H9 (cell line): ENCODE data around the gene MECR. TPM values are rescaled to one million over a fixed set of nuclear protein-coding genes. Genes with fewer than 3 reads are reported as not detected.

Experiments
- DNase-seq: peaks from one replicate; pipeline ENCODE4 v3.0.0-alpha.2; 2017
- H2AFZ ChIP-seq: one replicate; pipeline ENCODE4 v1.6.1; 2013; ENCODE audit warnings: mild to moderate bottlenecking, low read length, control low read depth, moderate library complexity
- H2AK5ac ChIP-seq: 2 replicates; pipeline ENCODE4 v1.6.1; 2013; ENCODE audit warnings: low read length, control low read depth, mixed read lengths; ENCODE audit not compliant: insufficient read length
- H2BK120ac ChIP-seq: one replicate; pipeline ENCODE4 v1.6.1; 2013; ENCODE audit warnings: low read depth, mild to moderate bottlenecking, low read length, control low read depth, inconsistent platforms; ENCODE audit not compliant: poor library complexity, severe bottlenecking
- H2BK12ac ChIP-seq: 2 replicates; pipeline ENCODE4 v1.6.1; 2013; ENCODE audit warnings: low read length, control low read depth, mixed read lengths, low read depth; ENCODE audit not compliant: insufficient read length
- H2BK15ac ChIP-seq: 2 replicates; pipeline ENCODE4 v1.6.1; 2013; ENCODE audit warnings: low read depth, low read length, control low read depth
- H2BK20ac ChIP-seq: one replicate; pipeline ENCODE4 v1.6.1; 2013; ENCODE audit warnings: low read depth, mild to moderate bottlenecking, low read length, control low read depth, inconsistent platforms; ENCODE audit not compliant: poor library complexity, severe bottlenecking
- H2BK5ac ChIP-seq: 2 replicates; pipeline ENCODE4 v1.6.1; 2013; ENCODE audit warnings: low read length, control low read depth, mixed read lengths; ENCODE audit not compliant: insufficient read length
- H3K14ac ChIP-seq: 2 replicates; pipeline ENCODE4 v1.6.1; 2013; ENCODE audit warnings: low read length, control low read depth; ENCODE audit not compliant: insufficient read depth
- H3K18ac ChIP-seq: 2 replicates; pipeline ENCODE4 v1.6.1; 2013; ENCODE audit warnings: low read depth, mild to moderate bottlenecking, mixed read lengths, low read length, control low read depth; ENCODE audit not compliant: insufficient read length
- H3K23ac ChIP-seq: 2 replicates; pipeline ENCODE4 v1.6.1; 2013; ENCODE audit warnings: low read length, control low read depth, mixed read lengths, low read depth; ENCODE audit not compliant: insufficient read length
- H3K23me2 ChIP-seq: 2 replicates; pipeline ENCODE4 v1.6.1; 2013; ENCODE audit warnings: low read depth, mild to moderate bottlenecking, mixed read lengths, low read length, control low read depth; ENCODE audit not compliant: insufficient read length, poor library complexity, severe bottlenecking
- H3K27ac ChIP-seq: 2 replicates; pipeline ENCODE4 v1.5.1; 2013; ENCODE audit warnings: low read length, control low read depth, mixed read lengths, low read depth; ENCODE audit not compliant: insufficient read length
- H3K27me3 ChIP-seq: 2 replicates; pipeline ENCODE4 v1.6.1; 2013; ENCODE audit warnings: low read length, control low read depth, inconsistent platforms; ENCODE audit not compliant: insufficient read depth
- H3K4ac ChIP-seq: 2 replicates; pipeline ENCODE4 v1.6.1; 2013; ENCODE audit warnings: low read depth, mild to moderate bottlenecking, control low read depth, inconsistent platforms, low read length, moderate library complexity
- H3K4me1 ChIP-seq: 2 replicates; pipeline ENCODE4 v1.6.1; 2013; ENCODE audit warnings: low read length, control low read depth, inconsistent platforms; ENCODE audit not compliant: insufficient read depth
- H3K4me2 ChIP-seq: 2 replicates; pipeline ENCODE4 v1.6.1; 2013; ENCODE audit warnings: low read length, control low read depth, mixed read lengths; ENCODE audit not compliant: insufficient read length, insufficient read depth
- H3K56ac ChIP-seq: 2 replicates; pipeline ENCODE4 v1.6.1; 2013; ENCODE audit warnings: low read depth, mild to moderate bottlenecking, mixed read lengths, low read length, control low read depth; ENCODE audit not compliant: insufficient read length
- H3K79me1 ChIP-seq: 2 replicates; pipeline ENCODE4 v1.6.1; 2013; ENCODE audit warnings: low read depth, mild to moderate bottlenecking, moderate library complexity, low read length, control low read depth, inconsistent platforms; ENCODE audit not compliant: insufficient read depth, poor library complexity, severe bottlenecking
- H3K79me2 ChIP-seq: 2 replicates; pipeline ENCODE4 v1.6.1; 2013; ENCODE audit warnings: low read length, control low read depth, inconsistent platforms; ENCODE audit not compliant: insufficient read depth
- H3K9ac ChIP-seq: 2 replicates; pipeline ENCODE4 v1.6.1; 2013; ENCODE audit warnings: low read length, control low read depth, mixed read lengths; ENCODE audit not compliant: insufficient read length; ENCODE audit errors: extremely low read depth
- H3K9me3 ChIP-seq: one replicate; pipeline ENCODE4 v1.6.1; 2013; ENCODE audit warnings: low read depth, low read length, inconsistent platforms; ENCODE audit not compliant: control insufficient read depth
- H3T11ph ChIP-seq: one replicate; pipeline ENCODE4 v1.6.1; 2013; ENCODE audit warnings: mild to moderate bottlenecking, low read length, control low read depth, inconsistent platforms
- H4K20me1 ChIP-seq: one replicate; pipeline ENCODE4 v1.6.1; 2013; ENCODE audit not compliant: control insufficient read depth, insufficient read length, insufficient read depth
- H4K5ac ChIP-seq: 2 replicates; pipeline ENCODE4 v1.6.1; 2013; ENCODE audit warnings: low read depth, mild to moderate bottlenecking, mixed read lengths, low read length, control low read depth; ENCODE audit not compliant: insufficient read length
- H4K8ac ChIP-seq: replicated peaks from 2 replicates; pipeline ENCODE4 v1.6.1; 2013; ENCODE audit warnings: low read length, control low read depth, mixed read lengths, low read depth; ENCODE audit not compliant: insufficient read length
- H4K91ac ChIP-seq: 2 replicates; pipeline ENCODE4 v1.6.1; 2013; ENCODE audit warnings: low read depth, mild to moderate bottlenecking, moderate library complexity, mixed read lengths, low read length, control low read depth; ENCODE audit not compliant: insufficient read length
- H3K27ac Mint-ChIP-seq, 3 experiments: 2 replicates in 2 of 3; 3 replicates in 1 of 3; pipeline ENCODE4 v1.8.0; 2020 to 2021; ENCODE audit warnings: mixed read lengths in 3 of 3, mild to moderate bottlenecking in 1 of 3, moderate library complexity in 1 of 3
- H3K27me3 Mint-ChIP-seq: 2 replicates; pipeline ENCODE4 v1.8.0; 2021; ENCODE audit warnings: low read depth, mild to moderate bottlenecking, moderate library complexity, mixed read lengths
- H3K36me3 Mint-ChIP-seq, 3 experiments: 2 replicates in 2 of 3; 3 replicates in 1 of 3; pipeline ENCODE4 v1.8.0; 2020 to 2021; ENCODE audit warnings: low read depth in 3 of 3, mixed read lengths in 3 of 3; ENCODE audit not compliant: insufficient read depth in 1 of 3
- H3K4me1 Mint-ChIP-seq, 2 experiments: 2 replicates each; pipeline ENCODE4 v1.8.0; 2020; ENCODE audit warnings: mixed read lengths in 2 of 2
- H3K4me3 Mint-ChIP-seq, 2 experiments: 2 replicates in 1 of 2; 3 replicates in 1 of 2; pipeline ENCODE4 v1.8.0; 2020 to 2021; ENCODE audit warnings: mild to moderate bottlenecking in 2 of 2, mixed read lengths in 2 of 2, moderate library complexity in 1 of 2
- H3K9me3 Mint-ChIP-seq, 2 experiments: 2 replicates in 1 of 2; 3 replicates in 1 of 2; pipeline ENCODE4 v1.8.0; 2020; ENCODE audit warnings: mild to moderate bottlenecking in 2 of 2, mixed read lengths in 2 of 2, moderate library complexity in 1 of 2
- CTCF ChIP-seq: fragments of 200-600 bp; sonication (generic); conservative IDR thresholded peaks from 3 replicates; pipeline ENCODE4 v1.8.0; 2021; ENCODE audit warnings: antibody characterized with exemption, mild to moderate bottlenecking
- WGBS: extraction: QIAGEN DNeasy Blood & Tissue Kit; methylation state at CpG from one replicate; pipeline ENCODE4 v1.1.7; 2013; ENCODE audit warnings: missing lambda C conversion rate, low lambda C conversion rate, mixed read lengths; ENCODE audit not compliant: insufficient read length; ENCODE audit errors: extremely low coverage; 5-methylcytosine and 5-hydroxymethylcytosine counted together
- total RNA-seq: library from RNA; stranded (reverse); gene quantifications from 2 replicates; pipeline ENCODE4 v1.2.1, GENCODE V29; 2021

Gene MECR
- total RNA-seq, 1 experiment from 2014 or later: 30.9 TPM

DNA sequence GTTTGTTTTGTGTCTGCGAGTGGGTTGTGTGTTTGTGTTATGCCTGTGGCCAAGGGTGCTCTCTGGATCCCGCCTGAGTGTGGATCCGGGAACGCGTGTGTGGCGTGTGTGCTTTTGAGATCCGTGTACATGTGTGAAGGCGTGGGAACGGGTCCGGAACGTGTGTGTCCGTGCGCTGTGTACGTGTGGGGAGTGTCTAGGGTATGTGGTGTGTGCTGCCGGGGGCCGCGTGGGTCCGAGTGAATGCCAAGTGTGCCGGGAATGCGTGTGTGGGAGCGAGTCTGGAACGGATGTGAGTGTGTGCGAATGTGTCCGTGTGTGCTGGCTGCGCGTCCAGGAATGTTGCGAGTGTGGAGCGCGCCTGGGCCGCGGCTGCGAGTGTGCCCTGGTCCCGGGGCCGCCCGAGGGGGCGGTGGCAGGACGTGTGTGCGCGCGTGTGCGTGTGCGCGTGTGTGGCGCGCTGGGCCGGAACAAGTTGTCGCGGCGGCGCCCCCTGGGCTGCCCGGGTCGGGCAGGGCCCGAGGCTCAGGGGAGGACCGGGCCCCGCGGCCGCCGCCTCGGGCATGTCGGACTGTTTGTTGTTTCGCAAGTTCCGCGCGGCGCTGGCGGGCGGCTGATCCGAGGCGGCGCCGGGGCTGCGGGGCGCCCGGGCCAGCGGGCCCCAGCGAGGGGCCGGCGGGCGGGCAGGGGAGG, 6.5 kb upstream of the MECR start:
- peak overlapping the region; percentile 71 for H3K4me2 ChIP-seq

More for the DNA sequence above, 6.5 kb upstream of the MECR start:
- no CpG with 5 or more reads among the region's 79 CpGs for WGBS
- TF ChIP-seq CTCF: no peak
- H4K5ac ChIP-seq: no peak overlapping the region
- peaks cover 11% of the 10 kb centered on the region; the same call in 1 of the 2 replicates for H3K4me1 ChIP-seq
- peaks cover 14% of the 10 kb centered on the region for H3K23me2 ChIP-seq
- H3K4ac ChIP-seq: no peak overlapping the region
- peaks cover 15% of the 10 kb centered on the region; the same call in 1 of the 2 replicates for H3K27me3 ChIP-seq
- Mint-ChIP-seq H3K36me3 (peaks cover 0 to 5% (median 0%) of the 10 kb centered on the region in 3 experiments; a peak in 2 of 7 replicates), H3K27me3 (peaks cover 52% of the 10 kb centered on the region), H3K9me3 (peaks cover 3 to 6% of the 10 kb centered on the region in 2 experiments; a peak in 4 of 5 replicates), H3K27ac (no peak overlapping the region), H3K4me3 (peak overlapping the region; percentile 78 to 90), H3K4me1 (peaks cover 35 to 39% of the 10 kb centered on the region in 2 experiments)
- H3K18ac ChIP-seq: peak overlapping the region; percentile 21
- no peak overlapping the region for H3K23ac ChIP-seq
- H3K27ac ChIP-seq: no peak overlapping the region
- H2BK15ac ChIP-seq: no peak overlapping the region
- H2BK120ac ChIP-seq: no peak overlapping the region
- H3K9ac ChIP-seq: no peak overlapping the region
- no peaks in the 10 kb centered on the region for H4K20me1 ChIP-seq
- DNase-seq: no peak
- no peak overlapping the region for H3K56ac ChIP-seq
- no peak overlapping the region for H2BK12ac ChIP-seq
- no peaks in the 10 kb centered on the region for H3K79me1 ChIP-seq
- H3T11ph ChIP-seq: no peak overlapping the region
- H4K91ac ChIP-seq: no peak overlapping the region
- H4K8ac ChIP-seq: no peak overlapping the region
- H3K79me2 ChIP-seq: no peaks in the 10 kb centered on the region
- H2AFZ ChIP-seq: no peak overlapping the region
- no peaks in the 10 kb centered on the region for H3K9me3 ChIP-seq
- H2BK5ac ChIP-seq: no peak overlapping the region
- no peak overlapping the region for H2AK5ac ChIP-seq
- no peak overlapping the region; the same call in 1 of the 2 replicates for H3K14ac ChIP-seq
- H2BK20ac ChIP-seq: no peak overlapping the region
